H9 (cell line): ENCODE data around the gene OR6S1. TPM values are rescaled to one million over a fixed set of nuclear protein-coding genes. Genes with fewer than 3 reads are reported as not detected.

ENCODE experiments used
- DNase-seq: peaks from one replicate; pipeline ENCODE4 v3.0.0-alpha.2; 2017
- H2AFZ ChIP-seq: one replicate; pipeline ENCODE4 v1.6.1; 2013; ENCODE audit warnings: mild to moderate bottlenecking, low read length, control low read depth, moderate library complexity
- H2AK5ac ChIP-seq: 2 replicates; pipeline ENCODE4 v1.6.1; 2013; ENCODE audit warnings: low read length, control low read depth, mixed read lengths; ENCODE audit not compliant: insufficient read length
- H2BK120ac ChIP-seq: one replicate; pipeline ENCODE4 v1.6.1; 2013; ENCODE audit warnings: low read depth, mild to moderate bottlenecking, low read length, control low read depth, inconsistent platforms; ENCODE audit not compliant: poor library complexity, severe bottlenecking
- H2BK12ac ChIP-seq: 2 replicates; pipeline ENCODE4 v1.6.1; 2013; ENCODE audit warnings: low read length, control low read depth, mixed read lengths, low read depth; ENCODE audit not compliant: insufficient read length
- H2BK15ac ChIP-seq: 2 replicates; pipeline ENCODE4 v1.6.1; 2013; ENCODE audit warnings: low read depth, low read length, control low read depth
- H2BK20ac ChIP-seq: one replicate; pipeline ENCODE4 v1.6.1; 2013; ENCODE audit warnings: low read depth, mild to moderate bottlenecking, low read length, control low read depth, inconsistent platforms; ENCODE audit not compliant: poor library complexity, severe bottlenecking
- H2BK5ac ChIP-seq: 2 replicates; pipeline ENCODE4 v1.6.1; 2013; ENCODE audit warnings: low read length, control low read depth, mixed read lengths; ENCODE audit not compliant: insufficient read length
- H3K14ac ChIP-seq: 2 replicates; pipeline ENCODE4 v1.6.1; 2013; ENCODE audit warnings: low read length, control low read depth; ENCODE audit not compliant: insufficient read depth
- H3K18ac ChIP-seq: 2 replicates; pipeline ENCODE4 v1.6.1; 2013; ENCODE audit warnings: low read depth, mild to moderate bottlenecking, mixed read lengths, low read length, control low read depth; ENCODE audit not compliant: insufficient read length
- H3K23ac ChIP-seq: 2 replicates; pipeline ENCODE4 v1.6.1; 2013; ENCODE audit warnings: low read length, control low read depth, mixed read lengths, low read depth; ENCODE audit not compliant: insufficient read length
- H3K23me2 ChIP-seq: 2 replicates; pipeline ENCODE4 v1.6.1; 2013; ENCODE audit warnings: low read depth, mild to moderate bottlenecking, mixed read lengths, low read length, control low read depth; ENCODE audit not compliant: insufficient read length, poor library complexity, severe bottlenecking
- H3K27ac ChIP-seq: 2 replicates; pipeline ENCODE4 v1.5.1; 2013; ENCODE audit warnings: low read length, control low read depth, mixed read lengths, low read depth; ENCODE audit not compliant: insufficient read length
- H3K27me3 ChIP-seq: 2 replicates; pipeline ENCODE4 v1.6.1; 2013; ENCODE audit warnings: low read length, control low read depth, inconsistent platforms; ENCODE audit not compliant: insufficient read depth
- H3K4ac ChIP-seq: 2 replicates; pipeline ENCODE4 v1.6.1; 2013; ENCODE audit warnings: low read depth, mild to moderate bottlenecking, control low read depth, inconsistent platforms, low read length, moderate library complexity
- H3K4me1 ChIP-seq: 2 replicates; pipeline ENCODE4 v1.6.1; 2013; ENCODE audit warnings: low read length, control low read depth, inconsistent platforms; ENCODE audit not compliant: insufficient read depth
- H3K4me2 ChIP-seq: 2 replicates; pipeline ENCODE4 v1.6.1; 2013; ENCODE audit warnings: low read length, control low read depth, mixed read lengths; ENCODE audit not compliant: insufficient read length, insufficient read depth
- H3K56ac ChIP-seq: 2 replicates; pipeline ENCODE4 v1.6.1; 2013; ENCODE audit warnings: low read depth, mild to moderate bottlenecking, mixed read lengths, low read length, control low read depth; ENCODE audit not compliant: insufficient read length
- H3K79me1 ChIP-seq: 2 replicates; pipeline ENCODE4 v1.6.1; 2013; ENCODE audit warnings: low read depth, mild to moderate bottlenecking, moderate library complexity, low read length, control low read depth, inconsistent platforms; ENCODE audit not compliant: insufficient read depth, poor library complexity, severe bottlenecking
- H3K79me2 ChIP-seq: 2 replicates; pipeline ENCODE4 v1.6.1; 2013; ENCODE audit warnings: low read length, control low read depth, inconsistent platforms; ENCODE audit not compliant: insufficient read depth
- H3K9ac ChIP-seq: 2 replicates; pipeline ENCODE4 v1.6.1; 2013; ENCODE audit warnings: low read length, control low read depth, mixed read lengths; ENCODE audit not compliant: insufficient read length; ENCODE audit errors: extremely low read depth
- H3K9me3 ChIP-seq: one replicate; pipeline ENCODE4 v1.6.1; 2013; ENCODE audit warnings: low read depth, low read length, inconsistent platforms; ENCODE audit not compliant: control insufficient read depth
- H3T11ph ChIP-seq: one replicate; pipeline ENCODE4 v1.6.1; 2013; ENCODE audit warnings: mild to moderate bottlenecking, low read length, control low read depth, inconsistent platforms
- H4K20me1 ChIP-seq: one replicate; pipeline ENCODE4 v1.6.1; 2013; ENCODE audit not compliant: control insufficient read depth, insufficient read length, insufficient read depth
- H4K5ac ChIP-seq: 2 replicates; pipeline ENCODE4 v1.6.1; 2013; ENCODE audit warnings: low read depth, mild to moderate bottlenecking, mixed read lengths, low read length, control low read depth; ENCODE audit not compliant: insufficient read length
- H4K8ac ChIP-seq: replicated peaks from 2 replicates; pipeline ENCODE4 v1.6.1; 2013; ENCODE audit warnings: low read length, control low read depth, mixed read lengths, low read depth; ENCODE audit not compliant: insufficient read length
- H4K91ac ChIP-seq: 2 replicates; pipeline ENCODE4 v1.6.1; 2013; ENCODE audit warnings: low read depth, mild to moderate bottlenecking, moderate library complexity, mixed read lengths, low read length, control low read depth; ENCODE audit not compliant: insufficient read length
- H3K27ac Mint-ChIP-seq, 3 experiments: 2 replicates in 2 of 3; 3 replicates in 1 of 3; pipeline ENCODE4 v1.8.0; 2020 to 2021; ENCODE audit warnings: mixed read lengths in 3 of 3, mild to moderate bottlenecking in 1 of 3, moderate library complexity in 1 of 3
- H3K27me3 Mint-ChIP-seq: 2 replicates; pipeline ENCODE4 v1.8.0; 2021; ENCODE audit warnings: low read depth, mild to moderate bottlenecking, moderate library complexity, mixed read lengths
- H3K36me3 Mint-ChIP-seq, 3 experiments: 2 replicates in 2 of 3; 3 replicates in 1 of 3; pipeline ENCODE4 v1.8.0; 2020 to 2021; ENCODE audit warnings: low read depth in 3 of 3, mixed read lengths in 3 of 3; ENCODE audit not compliant: insufficient read depth in 1 of 3
- H3K4me1 Mint-ChIP-seq, 2 experiments: 2 replicates each; pipeline ENCODE4 v1.8.0; 2020; ENCODE audit warnings: mixed read lengths in 2 of 2
- H3K4me3 Mint-ChIP-seq, 2 experiments: 2 replicates in 1 of 2; 3 replicates in 1 of 2; pipeline ENCODE4 v1.8.0; 2020 to 2021; ENCODE audit warnings: mild to moderate bottlenecking in 2 of 2, mixed read lengths in 2 of 2, moderate library complexity in 1 of 2
- H3K9me3 Mint-ChIP-seq, 2 experiments: 2 replicates in 1 of 2; 3 replicates in 1 of 2; pipeline ENCODE4 v1.8.0; 2020; ENCODE audit warnings: mild to moderate bottlenecking in 2 of 2, mixed read lengths in 2 of 2, moderate library complexity in 1 of 2
- CTCF ChIP-seq: fragments of 200-600 bp; sonication (generic); conservative IDR thresholded peaks from 3 replicates; pipeline ENCODE4 v1.8.0; 2021; ENCODE audit warnings: antibody characterized with exemption, mild to moderate bottlenecking
- WGBS: extraction: QIAGEN DNeasy Blood & Tissue Kit; methylation state at CpG from one replicate; pipeline ENCODE4 v1.1.7; 2013; ENCODE audit warnings: missing lambda C conversion rate, low lambda C conversion rate, mixed read lengths; ENCODE audit not compliant: insufficient read length; ENCODE audit errors: extremely low coverage; 5-methylcytosine and 5-hydroxymethylcytosine counted together
- total RNA-seq: library from RNA; stranded (reverse); gene quantifications from 2 replicates; pipeline ENCODE4 v1.2.1, GENCODE V29; 2021

OR6S1 gene
- total RNA-seq, 1 experiment from 2014 or later: not detected

GRCh38 chr14:20684662-20685456 lies 43.4 kb upstream of the OR6S1 start:
- Mint-ChIP-seq H3K27me3 (peaks cover 3% of the 10 kb centered on the region), H3K4me1 (peaks cover 16% of the 10 kb centered on the region in 2 experiments), H3K27ac (no peak overlapping the region), H3K36me3 (no peaks in the 10 kb centered on the region), H3K4me3 (no peak overlapping the region), H3K9me3 (no peaks in the 10 kb centered on the region)
- no CpG with 5 or more reads among the region's 22 CpGs for WGBS
- peak overlapping the region; percentile 11 for H2AFZ ChIP-seq
- no peak overlapping the region for H3K56ac ChIP-seq
- no peak overlapping the region for H3K27ac ChIP-seq
- no peak for TF ChIP-seq CTCF
- no peak overlapping the region for H3K23ac ChIP-seq
- H2BK120ac ChIP-seq: no peak overlapping the region
- no peak overlapping the region for H3K4ac ChIP-seq
- no peaks in the 10 kb centered on the region for H3K27me3 ChIP-seq
- no peaks in the 10 kb centered on the region for H3K9me3 ChIP-seq
- no peak overlapping the region for H4K5ac ChIP-seq
- H3K18ac ChIP-seq: no peak overlapping the region
- peaks cover 23% of the 10 kb centered on the region for H3K23me2 ChIP-seq
- no peak overlapping the region for H2BK15ac ChIP-seq
- no peak overlapping the region for H2AK5ac ChIP-seq
- H3T11ph ChIP-seq: no peak overlapping the region
- peak overlapping the region; percentile 17 for H3K9ac ChIP-seq
- H4K20me1 ChIP-seq: no peaks in the 10 kb centered on the region
- H3K4me2 ChIP-seq: peak overlapping the region; percentile 97
- no peaks in the 10 kb centered on the region for H3K4me1 ChIP-seq
- H2BK12ac ChIP-seq: no peak overlapping the region
- H3K79me2 ChIP-seq: no peaks in the 10 kb centered on the region
- no peak overlapping the region for H4K8ac ChIP-seq
- H2BK5ac ChIP-seq: no peak overlapping the region
- no peak overlapping the region for H3K14ac ChIP-seq
- H3K79me1 ChIP-seq: no peaks in the 10 kb centered on the region
- H2BK20ac ChIP-seq: no peak overlapping the region
- peak; percentile 68 for DNase-seq
- H4K91ac ChIP-seq: no peak overlapping the region
